SK-N-SH treated with all-trans-retinoic acid at 6 μM for 48 hours (cell line): ENCODE data around the gene PLXNA4.
A peak's percentile ranks its signal among the peaks of the same experiment; 100 is the strongest.

Source experiments
- ATAC-seq: fragments of 200-7000 bp; cut with Tn5 transposase; 3 replicates; pipeline ENCODE4 v1.9.1; 2020; ENCODE audit warnings: mild to moderate bottlenecking, moderate library complexity
- ARNTL ChIP-seq: fragments of 450-650 bp; formaldehyde crosslinking; IDR thresholded peaks from 2 replicates; pipeline ENCODE4 v1.5.0; 2020; ENCODE audit warnings: low read depth, mild to moderate bottlenecking, moderate library complexity, borderline replicate concordance
- CREB5 ChIP-seq: fragments of 250-450 bp; sonication (Bioruptor Pico); IDR thresholded peaks from 2 replicates; pipeline ENCODE4 v1.5.1; 2020; ENCODE audit warnings: low read depth, mild to moderate bottlenecking, moderate library complexity
- ESRRG ChIP-seq: fragments of 250-450 bp; sonication (Bioruptor Pico); IDR thresholded peaks from 2 replicates; pipeline ENCODE4 v1.6.1; 2021; ENCODE audit warnings: mild to moderate bottlenecking
- GLIS3 ChIP-seq: fragments of 250-450 bp; sonication (Bioruptor Pico); IDR thresholded peaks from 2 replicates; pipeline ENCODE4 v1.5.0; 2020; ENCODE audit warnings: mild to moderate bottlenecking, moderate library complexity
- OSR1 ChIP-seq: fragments of 250-450 bp; sonication (Bioruptor Pico); IDR thresholded peaks from 2 replicates; pipeline ENCODE4 v1.8.0; 2022; ENCODE audit warnings: moderate library complexity, mild to moderate bottlenecking, inconsistent platforms
- PATZ1 ChIP-seq: fragments of 250-450 bp; sonication (Bioruptor Pico); IDR thresholded peaks from 2 replicates; pipeline ENCODE4 v1.8.0; 2020; ENCODE audit warnings: mild to moderate bottlenecking, moderate library complexity, borderline replicate concordance
- POU6F1 ChIP-seq: fragments of 250-450 bp; sonication (Bioruptor Pico); IDR thresholded peaks from 2 replicates; pipeline ENCODE4 v1.8.0; 2021; ENCODE audit warnings: low read depth, mild to moderate bottlenecking, moderate library complexity, borderline replicate concordance
- RARB ChIP-seq: fragments of 250-450 bp; sonication (Bioruptor Pico); IDR thresholded peaks from 2 replicates; pipeline ENCODE4 v1.8.0; 2021; ENCODE audit warnings: mild to moderate bottlenecking, moderate library complexity
- TCF4 ChIP-seq: fragments of 250-450 bp; sonication (Bioruptor Pico); IDR thresholded peaks from 2 replicates; pipeline ENCODE4 v1.8.0; 2021; ENCODE audit warnings: mild to moderate bottlenecking, moderate library complexity, borderline replicate concordance
- TOX ChIP-seq: fragments of 250-450 bp; sonication (Bioruptor Pico); IDR thresholded peaks from 2 replicates; pipeline ENCODE4 v1.8.0; 2021; ENCODE audit warnings: mild to moderate bottlenecking, moderate library complexity, borderline replicate concordance
- ZC3H10 ChIP-seq: fragments of 250-450 bp; sonication (Bioruptor Pico); IDR thresholded peaks from 2 replicates; pipeline ENCODE4 v1.5.1; 2021; ENCODE audit warnings: mild to moderate bottlenecking, moderate library complexity
- ZFP3 ChIP-seq: fragments of 250-450 bp; sonication (Bioruptor Pico); IDR thresholded peaks from 2 replicates; pipeline ENCODE4 v1.5.0; 2020; ENCODE audit warnings: mild to moderate bottlenecking, moderate library complexity
- ZFP30 ChIP-seq: fragments of 450-650 bp; formaldehyde crosslinking; IDR thresholded peaks from 2 replicates; pipeline ENCODE4 v1.5.0; 2022; ENCODE audit warnings: mild to moderate bottlenecking, moderate library complexity
- ZNF565 ChIP-seq: fragments of 450-650 bp; formaldehyde crosslinking; conservative IDR thresholded peaks from 2 replicates; pipeline ENCODE4 v1.5.0; 2020; ENCODE audit warnings: low read depth, mild to moderate bottlenecking, moderate library complexity
- ZNF70 ChIP-seq: fragments of 450-650 bp; formaldehyde crosslinking; IDR thresholded peaks from 2 replicates; pipeline ENCODE4 v1.5.0; 2020; ENCODE audit warnings: mild to moderate bottlenecking, moderate library complexity
- ZNF8 ChIP-seq: fragments of 450-650 bp; formaldehyde crosslinking; IDR thresholded peaks from 2 replicates; pipeline ENCODE4 v1.5.0; 2020; ENCODE audit warnings: mild to moderate bottlenecking, moderate library complexity
- TF ChIP-seq, protein P1 (sequence below): fragments of 250-450 bp; sonication (Bioruptor Pico); IDR thresholded peaks from 2 replicates; pipeline ENCODE4 v1.5.1; 2021; ENCODE audit warnings: mild to moderate bottlenecking, moderate library complexity

Gene PLXNA4

DNA sequence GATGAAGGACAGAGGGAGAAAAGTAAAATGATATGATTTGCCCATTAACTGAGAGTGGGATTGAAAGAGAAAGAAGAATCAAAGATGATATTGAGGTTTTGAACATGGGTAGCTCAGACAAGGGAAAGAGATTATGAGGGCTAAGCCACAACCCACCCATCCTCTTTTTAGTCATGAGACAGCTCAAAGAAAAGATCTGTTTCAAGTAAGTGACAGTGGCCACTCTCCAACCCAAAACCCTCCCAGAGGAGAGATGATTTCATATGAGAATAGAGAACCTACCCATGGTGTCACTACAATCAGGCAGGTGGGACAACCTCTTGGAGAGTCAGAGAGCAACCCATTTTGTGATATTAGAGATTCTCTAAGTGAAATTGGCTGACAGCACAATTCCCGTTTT, 32.2 kb downstream of the PLXNA4 start:
- ATAC-seq: no peak

GRCh38 chr7:132542895-132543294, 33.4 kb downstream of the PLXNA4 start:
- no peak for ATAC-seq
- TF ChIP-seq POU6F1 (CRISPR knock-in tag): no peak
- TF ChIP-seq ZNF8 (CRISPR knock-in tag): no peak
- no peak for TF ChIP-seq GLIS3 (CRISPR knock-in tag)
- no peak for TF ChIP-seq ZC3H10 (CRISPR knock-in tag)
- no peak for TF ChIP-seq RARB (CRISPR knock-in tag)
- no peak for TF ChIP-seq CREB5 (CRISPR knock-in tag)
- TF ChIP-seq, all 23 proteins: peak for 0

More for the DNA sequence above, 32.2 kb downstream of the PLXNA4 start:
- no peak for TF ChIP-seq ZFP3 (CRISPR knock-in tag)
- TF ChIP-seq, all 23 proteins: peak for 0

GRCh38 chr7:132541656-132542055, 34.6 kb downstream of the PLXNA4 start:
- no peak for ATAC-seq
- no peak for TF ChIP-seq POU6F1 (CRISPR knock-in tag)
- TF ChIP-seq ZNF565 (CRISPR knock-in tag): no peak
- no peak for TF ChIP-seq ESRRG (CRISPR knock-in tag)
- TF ChIP-seq GLIS3 (CRISPR knock-in tag): no peak
- no peak for TF ChIP-seq CREB5 (CRISPR knock-in tag)
- TF ChIP-seq ZNF70 (CRISPR knock-in tag): no peak
- TF ChIP-seq ZFP30 (CRISPR knock-in tag): no peak
- no peak for TF ChIP-seq RARB (CRISPR knock-in tag)
- TF ChIP-seq, protein P1, sequence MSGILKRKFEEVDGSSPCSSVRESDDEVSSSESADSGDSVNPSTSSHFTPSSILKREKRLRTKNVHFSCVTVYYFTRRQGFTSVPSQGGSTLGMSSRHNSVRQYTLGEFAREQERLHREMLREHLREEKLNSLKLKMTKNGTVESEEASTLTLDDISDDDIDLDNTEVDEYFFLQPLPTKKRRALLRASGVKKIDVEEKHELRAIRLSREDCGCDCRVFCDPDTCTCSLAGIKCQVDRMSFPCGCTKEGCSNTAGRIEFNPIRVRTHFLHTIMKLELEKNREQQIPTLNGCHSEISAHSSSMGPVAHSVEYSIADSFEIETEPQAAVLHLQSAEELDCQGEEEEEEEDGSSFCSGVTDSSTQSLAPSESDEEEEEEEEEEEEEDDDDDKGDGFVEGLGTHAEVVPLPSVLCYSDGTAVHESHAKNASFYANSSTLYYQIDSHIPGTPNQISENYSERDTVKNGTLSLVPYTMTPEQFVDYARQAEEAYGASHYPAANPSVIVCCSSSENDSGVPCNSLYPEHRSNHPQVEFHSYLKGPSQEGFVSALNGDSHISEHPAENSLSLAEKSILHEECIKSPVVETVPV (CRISPR knock-in tag): no peak
- TF ChIP-seq TOX: no peak
- no peak for TF ChIP-seq ZFP3 (CRISPR knock-in tag)
- TF ChIP-seq OSR1 (CRISPR knock-in tag): no peak
- TF ChIP-seq, all 23 proteins: peak for 0

DNA sequence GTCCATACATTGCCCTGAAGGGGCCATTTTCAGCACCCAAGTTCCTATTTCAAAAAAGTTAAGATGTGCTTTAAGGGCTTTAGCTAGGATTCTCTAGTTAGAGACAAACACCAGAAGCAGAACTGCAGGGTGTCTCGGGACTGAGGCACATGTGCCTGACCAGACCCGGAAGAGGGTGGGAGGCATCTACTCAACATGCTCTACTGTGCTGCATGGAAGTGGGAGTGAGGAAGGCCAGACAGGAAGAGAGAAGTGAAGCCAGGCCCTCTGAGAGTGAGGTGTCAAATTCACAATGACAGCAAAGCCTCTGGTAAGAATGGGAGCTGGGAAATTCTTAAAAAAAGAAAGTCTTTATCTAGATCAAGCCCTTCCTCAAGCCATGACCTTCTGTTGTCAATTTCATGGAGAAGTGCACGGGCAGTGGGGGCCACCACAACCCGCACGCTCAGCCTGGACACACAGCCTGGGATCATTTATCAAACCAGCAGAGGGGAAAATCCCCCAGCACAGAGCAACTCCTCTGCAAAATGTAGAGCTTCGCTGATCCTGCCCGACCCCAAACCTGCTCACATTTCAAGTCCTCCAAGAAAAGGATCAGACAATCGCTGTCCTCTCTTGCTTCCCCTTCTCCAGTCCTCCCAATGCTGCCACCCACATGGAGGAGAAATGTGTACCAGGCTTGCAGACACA, 38.7 kb downstream of the PLXNA4 start:
- peak; percentile 20; the same call in 1 of the 3 replicates for ATAC-seq
- TF ChIP-seq RARB (CRISPR knock-in tag): no peak
- TF ChIP-seq ARNTL (CRISPR knock-in tag): no peak
- no peak for TF ChIP-seq TCF4 (CRISPR knock-in tag)
- TF ChIP-seq POU6F1 (CRISPR knock-in tag): no peak
- TF ChIP-seq GLIS3 (CRISPR knock-in tag): no peak
- no peak for TF ChIP-seq TOX
- no peak for TF ChIP-seq PATZ1 (CRISPR knock-in tag)
- no peak for TF ChIP-seq ZNF8 (CRISPR knock-in tag)
- TF ChIP-seq ZNF70 (CRISPR knock-in tag): no peak
- TF ChIP-seq OSR1 (CRISPR knock-in tag): no peak
- TF ChIP-seq ESRRG (CRISPR knock-in tag): no peak
- no peak for TF ChIP-seq CREB5 (CRISPR knock-in tag)
- no peak for TF ChIP-seq ZNF565 (CRISPR knock-in tag)
